Activated naive CD4-positive, alpha-beta T cell treated with anti-CD3 and anti-CD28 coated beads, Interleukin-2, amount 50 U/mL, for 24 hours (primary cell): ENCODE data around the gene SORCS2.

Source experiments
- H3K27ac Mint-ChIP-seq: one replicate; pipeline ENCODE4 v1.8.0; 2021; ENCODE audit warnings: mild to moderate bottlenecking, mixed read lengths
- H3K27me3 Mint-ChIP-seq: one replicate; pipeline ENCODE4 v1.8.0; 2021; ENCODE audit warnings: mixed read lengths
- H3K36me3 Mint-ChIP-seq: one replicate; pipeline ENCODE4 v1.8.0; 2021; ENCODE audit warnings: mixed read lengths
- H3K4me1 Mint-ChIP-seq: one replicate; pipeline ENCODE4 v1.8.0; 2021; ENCODE audit warnings: mixed read lengths
- H3K4me3 Mint-ChIP-seq: one replicate; pipeline ENCODE4 v1.8.0; 2021; ENCODE audit warnings: mild to moderate bottlenecking, mixed read lengths
- H3K9me3 Mint-ChIP-seq: one replicate; pipeline ENCODE4 v1.8.0; 2021; ENCODE audit warnings: mixed read lengths

Gene SORCS2

DNA sequence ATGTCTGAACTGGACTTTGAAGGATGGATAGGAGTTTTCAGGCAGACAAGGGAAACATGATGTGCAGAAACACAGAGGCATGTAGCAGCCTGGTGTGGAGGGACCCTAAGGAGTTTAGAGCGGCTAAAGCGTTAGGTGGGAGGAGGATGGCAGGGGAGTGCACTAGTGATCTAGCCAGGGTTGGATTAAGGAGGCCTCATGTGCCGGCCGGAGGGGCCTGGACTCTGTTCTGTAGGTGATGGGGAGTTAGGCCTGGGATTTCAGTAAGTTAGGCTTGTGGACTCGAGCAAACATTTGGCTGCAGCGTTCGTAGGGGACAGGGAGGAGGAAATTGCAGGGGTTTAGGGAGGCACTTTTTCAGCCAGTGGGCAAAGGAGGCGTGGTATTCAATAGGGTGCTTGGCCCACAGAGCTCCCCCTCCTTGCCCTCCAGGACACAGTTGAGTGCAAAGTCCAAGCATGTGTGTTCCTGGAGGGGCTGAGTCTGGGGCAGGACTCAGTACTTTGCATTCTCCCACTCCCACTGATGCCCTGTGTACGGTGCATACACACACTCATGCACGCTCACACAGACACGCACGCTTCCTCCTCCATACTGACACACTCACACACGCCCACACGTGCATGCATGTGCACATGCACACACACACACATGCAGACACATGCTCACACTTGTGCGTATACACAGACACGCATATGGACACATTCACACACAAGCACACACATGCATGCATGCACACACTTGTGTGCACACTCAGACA, 223.8 kb downstream of the SORCS2 start:
- Mint-ChIP-seq H3K9me3 (no peaks in the 10 kb centered on the region), H3K27me3 (peaks cover 19% of the 10 kb centered on the region), H3K27ac (no peak overlapping the region), H3K36me3 (no peaks in the 10 kb centered on the region), H3K4me3 (no peak overlapping the region), H3K4me1 (no peaks in the 10 kb centered on the region)

- Mint-ChIP-seq H3K4me1 (no peaks in the 10 kb centered on the region), H3K4me3 (no peak overlapping the region), H3K27ac (no peak overlapping the region), H3K27me3 (peaks cover 19% of the 10 kb centered on the region), H3K36me3 (no peaks in the 10 kb centered on the region), H3K9me3 (no peaks in the 10 kb centered on the region)
Measured at GRCh38 chr4:7416745-7417432, 224.6 kb downstream of the SORCS2 start.

DNA sequence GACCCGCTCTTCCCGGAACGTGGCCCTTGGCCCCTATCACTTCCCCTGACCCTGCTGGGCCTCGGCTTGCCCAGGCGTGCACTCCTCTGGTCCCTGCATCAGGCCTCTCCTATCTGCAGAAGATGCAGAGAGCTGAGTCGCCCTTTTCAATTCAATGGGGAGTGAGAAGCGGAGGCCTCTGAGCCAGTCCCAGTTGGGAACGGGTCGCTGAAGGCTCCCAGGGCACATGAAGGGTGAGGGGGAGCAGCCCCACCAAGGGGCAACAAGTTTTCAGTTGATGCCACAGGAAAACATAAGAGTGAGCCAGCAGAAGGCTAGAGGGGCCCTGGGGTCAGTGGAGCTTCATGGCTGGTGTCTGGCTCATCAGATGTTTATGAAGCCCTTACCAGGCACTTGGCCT, 225.3 kb downstream of the SORCS2 start:
- no peaks in the 10 kb centered on the region for H3K4me1 Mint-ChIP-seq
- H3K27me3 Mint-ChIP-seq = peaks cover 17% of the 10 kb centered on the region
- no peaks in the 10 kb centered on the region for H3K36me3 Mint-ChIP-seq

GRCh38 chr4:7418131-7418943, 226.0 kb downstream of the SORCS2 start:
- peaks cover 17% of the 10 kb centered on the region for H3K27me3 Mint-ChIP-seq
- no peaks in the 10 kb centered on the region for H3K4me1 Mint-ChIP-seq
- H3K9me3 Mint-ChIP-seq = no peaks in the 10 kb centered on the region
- H3K4me3 Mint-ChIP-seq = no peak overlapping the region
- H3K36me3 Mint-ChIP-seq = no peaks in the 10 kb centered on the region
- no peak overlapping the region for H3K27ac Mint-ChIP-seq

More for the DNA sequence above, 225.3 kb downstream of the SORCS2 start:
- H3K9me3 Mint-ChIP-seq = no peaks in the 10 kb centered on the region
- no peak overlapping the region for H3K27ac Mint-ChIP-seq
- no peak overlapping the region for H3K4me3 Mint-ChIP-seq

GRCh38 chr4:7419961-7420660, 227.8 kb downstream of the SORCS2 start:
- H3K9me3 Mint-ChIP-seq = no peaks in the 10 kb centered on the region
- no peaks in the 10 kb centered on the region for H3K36me3 Mint-ChIP-seq
- peaks cover 6% of the 10 kb centered on the region for H3K27me3 Mint-ChIP-seq
- no peak overlapping the region for H3K4me3 Mint-ChIP-seq
- H3K27ac Mint-ChIP-seq = no peak overlapping the region
- no peaks in the 10 kb centered on the region for H3K4me1 Mint-ChIP-seq

DNA sequence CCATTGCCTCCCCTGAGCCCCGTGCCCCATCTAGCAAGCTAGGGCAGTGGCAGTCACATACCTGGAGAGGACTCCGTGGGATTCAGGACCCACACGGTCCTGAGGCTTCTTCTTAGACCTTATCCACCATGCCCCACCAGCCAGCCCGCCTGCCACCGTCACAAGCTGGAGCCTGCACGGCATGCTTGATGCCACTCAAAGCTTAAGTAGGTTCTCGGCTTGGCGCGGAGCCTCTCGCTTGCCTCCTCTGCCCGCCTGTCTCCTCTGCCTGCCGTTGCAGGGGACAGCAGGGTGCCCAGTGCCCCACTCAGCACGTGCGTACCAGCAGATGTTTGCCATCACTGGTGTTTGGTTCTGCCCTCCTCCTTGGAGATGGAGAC, 228.3 kb downstream of the SORCS2 start:
- Mint-ChIP-seq H3K27me3 (peaks cover 4% of the 10 kb centered on the region), H3K9me3 (no peaks in the 10 kb centered on the region)

DNA sequence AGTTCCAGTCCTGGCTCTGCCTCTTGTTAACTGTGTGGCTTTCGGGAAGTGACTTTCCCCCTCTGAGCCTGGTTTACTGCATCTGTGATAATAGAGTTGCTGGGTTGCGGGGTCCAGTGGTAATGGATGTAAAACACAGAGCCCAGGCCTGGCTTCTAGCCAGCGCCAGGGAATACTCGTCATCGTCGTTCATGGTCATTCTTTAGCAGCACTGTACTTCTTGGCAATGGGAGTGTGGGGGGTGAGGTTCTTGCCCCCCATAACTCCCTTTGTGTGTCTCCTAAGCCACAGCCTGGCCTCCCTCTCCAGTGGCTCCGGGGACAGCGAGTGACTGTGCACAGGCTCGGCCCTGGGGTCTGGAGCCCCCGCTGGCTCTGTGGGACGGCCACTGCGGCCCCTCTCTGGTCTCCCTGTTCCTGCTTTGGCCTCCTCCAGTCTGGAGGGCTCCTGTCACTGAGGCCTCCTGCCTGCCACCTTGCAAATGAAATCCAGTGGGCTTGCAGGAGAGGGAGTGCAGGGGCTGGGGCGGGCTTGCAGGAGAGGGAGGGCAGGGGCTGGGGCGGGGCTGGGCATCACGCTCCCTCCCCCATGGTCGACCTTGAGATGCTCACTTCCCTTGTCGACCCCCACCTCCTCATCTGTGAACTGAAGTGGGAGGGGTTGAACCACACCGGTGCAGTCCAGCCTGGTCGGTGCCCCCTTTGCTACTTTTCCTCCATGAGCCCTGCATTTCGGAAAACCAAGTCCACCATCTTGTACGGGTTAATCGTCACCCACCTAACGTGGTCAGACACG, 229.2 kb downstream of the SORCS2 start:
- no peak overlapping the region for H3K4me3 Mint-ChIP-seq
- no peaks in the 10 kb centered on the region for H3K4me1 Mint-ChIP-seq
- no peaks in the 10 kb centered on the region for H3K9me3 Mint-ChIP-seq
- no peaks in the 10 kb centered on the region for H3K27me3 Mint-ChIP-seq
- H3K27ac Mint-ChIP-seq = no peak overlapping the region
- no peaks in the 10 kb centered on the region for H3K36me3 Mint-ChIP-seq

More for the DNA sequence above, 228.3 kb downstream of the SORCS2 start:
- Mint-ChIP-seq H3K36me3 (no peaks in the 10 kb centered on the region), H3K4me1 (no peaks in the 10 kb centered on the region), H3K4me3 (no peak overlapping the region), H3K27ac (no peak overlapping the region)

GRCh38 chr4:7422151-7422897, 230.0 kb downstream of the SORCS2 start:
- Mint-ChIP-seq H3K4me1 (no peaks in the 10 kb centered on the region), H3K9me3 (no peaks in the 10 kb centered on the region), H3K27ac (no peak overlapping the region), H3K36me3 (no peaks in the 10 kb centered on the region), H3K4me3 (no peak overlapping the region), H3K27me3 (no peaks in the 10 kb centered on the region)

DNA sequence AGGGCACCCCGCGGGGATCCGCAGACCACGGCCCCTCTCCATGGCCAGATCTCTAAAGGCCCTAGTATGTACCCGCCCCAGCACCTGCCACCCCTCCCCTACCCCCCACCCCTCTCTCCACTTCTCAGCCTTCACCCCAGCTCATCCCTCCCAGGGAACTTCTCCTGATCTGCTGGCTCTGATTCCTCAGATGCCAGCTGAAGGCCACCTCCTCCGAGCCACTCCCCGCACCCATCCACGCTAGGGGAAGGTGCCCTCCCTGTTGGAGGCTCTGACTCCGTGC, 230.5 kb downstream of the SORCS2 start:
- H3K27ac Mint-ChIP-seq = no peak overlapping the region
- no peaks in the 10 kb centered on the region for H3K36me3 Mint-ChIP-seq
- no peaks in the 10 kb centered on the region for H3K9me3 Mint-ChIP-seq
- H3K4me1 Mint-ChIP-seq = no peaks in the 10 kb centered on the region
- H3K4me3 Mint-ChIP-seq = no peak overlapping the region
- H3K27me3 Mint-ChIP-seq = peaks cover 1% of the 10 kb centered on the region

DNA sequence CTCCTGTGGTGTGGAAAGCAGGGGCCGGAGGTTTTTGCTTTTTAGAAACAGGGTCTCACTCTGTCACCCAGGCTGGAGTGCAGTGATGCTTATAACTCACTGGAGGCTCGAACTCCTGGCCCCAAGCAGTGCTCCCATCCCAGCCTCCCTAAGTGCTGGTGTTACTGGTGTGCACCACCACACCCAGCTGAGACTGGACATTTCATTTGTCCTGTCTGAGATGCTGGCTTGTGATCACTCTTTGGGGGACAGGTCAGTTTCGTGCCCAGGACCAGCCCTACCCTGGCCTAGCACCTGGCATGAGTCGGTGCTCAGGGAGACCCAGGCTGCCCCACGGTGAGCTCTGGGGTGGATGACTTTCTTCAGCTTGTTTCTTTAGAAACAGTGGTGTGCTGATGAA, 231.1 kb downstream of the SORCS2 start:
- Mint-ChIP-seq H3K9me3 (no peaks in the 10 kb centered on the region), H3K27ac (no peak overlapping the region), H3K27me3 (peaks cover 1% of the 10 kb centered on the region), H3K4me3 (no peak overlapping the region), H3K36me3 (no peaks in the 10 kb centered on the region), H3K4me1 (no peaks in the 10 kb centered on the region)

DNA sequence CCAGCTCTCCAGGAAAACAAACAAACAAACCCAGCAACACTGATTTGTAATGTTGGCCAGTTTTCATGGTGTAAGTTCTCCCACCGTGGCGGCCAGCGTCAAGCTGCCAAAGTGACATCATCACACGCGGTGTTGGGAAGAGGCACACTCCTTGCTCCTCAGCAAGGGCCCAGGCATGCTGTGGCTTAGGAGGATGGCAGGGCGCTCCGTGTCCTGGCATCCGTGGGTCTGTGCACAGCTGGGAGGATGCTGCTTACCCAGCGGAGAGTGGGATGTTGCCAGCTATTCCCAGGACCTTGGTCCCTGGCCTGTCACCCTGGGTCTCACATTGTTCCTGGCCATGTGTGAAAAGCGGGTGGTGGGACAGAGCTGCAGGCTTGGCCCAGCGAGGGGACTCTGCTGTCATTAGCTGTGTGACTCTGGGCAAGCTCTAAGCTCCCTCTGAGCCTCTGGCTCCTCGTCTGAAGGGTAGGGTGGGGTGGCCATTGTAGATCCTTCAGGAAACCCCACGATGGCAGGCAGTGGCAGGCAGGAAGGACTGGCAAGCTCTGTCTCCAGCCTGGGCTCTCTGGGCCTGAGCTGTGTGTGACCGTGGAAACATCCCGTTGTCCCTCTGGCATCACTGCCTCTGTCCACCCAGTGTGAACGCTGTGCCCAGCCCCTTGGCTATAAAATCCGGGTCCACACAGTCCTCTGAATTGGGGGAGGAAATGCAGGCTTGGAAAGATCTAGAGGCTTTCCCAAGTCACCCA, 231.6 kb downstream of the SORCS2 start:
- no peak overlapping the region for H3K4me3 Mint-ChIP-seq
- peaks cover 1% of the 10 kb centered on the region for H3K27me3 Mint-ChIP-seq
- no peak overlapping the region for H3K27ac Mint-ChIP-seq
- H3K9me3 Mint-ChIP-seq = no peaks in the 10 kb centered on the region
- no peaks in the 10 kb centered on the region for H3K4me1 Mint-ChIP-seq
- no peaks in the 10 kb centered on the region for H3K36me3 Mint-ChIP-seq

DNA sequence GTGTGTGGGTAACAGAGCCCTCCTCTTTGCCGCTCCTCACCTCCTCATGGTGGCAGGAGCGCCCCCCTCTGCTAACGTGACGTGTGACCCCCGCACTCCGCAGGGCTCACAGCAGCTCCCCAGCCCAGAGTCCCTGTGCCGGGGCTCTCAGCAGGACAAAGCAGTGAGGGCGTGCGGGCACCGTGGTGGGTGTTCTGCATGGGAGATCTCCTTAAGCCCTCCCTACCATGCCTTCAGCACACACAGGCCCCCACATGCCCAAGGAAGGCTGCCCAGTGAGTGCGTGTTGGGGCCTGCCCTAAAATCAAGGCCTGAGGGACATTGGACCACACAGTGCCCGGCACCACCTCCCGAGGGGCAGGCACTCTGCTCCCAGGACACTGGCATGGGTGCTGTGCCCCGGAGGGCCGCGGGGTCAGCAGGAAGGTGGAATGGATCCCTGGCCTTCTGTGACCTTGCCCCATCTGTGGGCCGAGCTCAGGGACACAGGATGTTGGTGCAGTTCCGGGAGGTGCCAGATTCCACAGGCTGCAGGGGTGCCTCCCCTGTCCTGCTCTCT, 232.3 kb downstream of the SORCS2 start:
- Mint-ChIP-seq H3K27me3 (peaks cover 1% of the 10 kb centered on the region), H3K36me3 (no peaks in the 10 kb centered on the region), H3K9me3 (no peaks in the 10 kb centered on the region), H3K4me3 (no peak overlapping the region), H3K27ac (no peak overlapping the region), H3K4me1 (no peaks in the 10 kb centered on the region)

GRCh38 chr4:7425124-7425523, 232.8 kb downstream of the SORCS2 start:
- Mint-ChIP-seq H3K9me3 (no peaks in the 10 kb centered on the region), H3K4me1 (no peaks in the 10 kb centered on the region), H3K27ac (no peak overlapping the region), H3K4me3 (no peak overlapping the region), H3K36me3 (no peaks in the 10 kb centered on the region), H3K27me3 (peaks cover 1% of the 10 kb centered on the region)
